Activated naive CD8-positive, alpha-beta T cell treated with anti-CD3 and anti-CD28 coated beads, Interleukin-2, amount 10 ng/mL, durations not matched to agents 7 days and 5 days (primary cell): ENCODE results near the gene DHX40. TPM values are rescaled to one million over a fixed set of nuclear protein-coding genes. Genes with fewer than 3 reads are reported as not detected.
"Not testable (repeated sequence)": the region's sequence is repeated elsewhere in the genome, so short reads cannot be mapped to it uniquely, and the experiment has no call there.

Source experiments
- ATAC-seq: fragments of 150-1000 bp; cut with Tn5 transposase; one replicate; pipeline ENCODE4 v1.10.0; 2021; ENCODE audit warnings: low read depth, moderate library complexity
- POLR2A ChIA-PET: fragments of 350-600 bp; sonication (Branson Sonifier 250); formaldehyde crosslinking; loops from one replicate; lab custom pipeline; 2021; ENCODE audit warnings: antibody characterized with exemption; lab: Charles Lee
- DNase-seq: peaks from one replicate; pipeline ENCODE4 v3.0.0; 2021
- H3K27ac Mint-ChIP-seq: one replicate; pipeline ENCODE4 v1.8.0; 2022; ENCODE audit warnings: mild to moderate bottlenecking, mixed read lengths
- H3K27me3 Mint-ChIP-seq: one replicate; pipeline ENCODE4 v1.8.0; 2022; ENCODE audit warnings: mild to moderate bottlenecking, moderate library complexity, mixed read lengths
- H3K36me3 Mint-ChIP-seq: one replicate; pipeline ENCODE4 v1.8.0; 2021; ENCODE audit warnings: mild to moderate bottlenecking, mixed read lengths
- H3K4me1 Mint-ChIP-seq: one replicate; pipeline ENCODE4 v1.8.0; 2021; ENCODE audit warnings: mixed read lengths
- H3K4me3 Mint-ChIP-seq: one replicate; pipeline ENCODE4 v1.8.0; 2022; ENCODE audit warnings: mild to moderate bottlenecking, moderate library complexity, mixed read lengths
- H3K9me3 Mint-ChIP-seq: one replicate; pipeline ENCODE4 v1.8.0; 2021; ENCODE audit warnings: mixed read lengths
- total RNA-seq, 2 experiments: library from RNA; stranded (reverse); gene quantifications; one replicate each; pipeline ENCODE4 v1.2.3, GENCODE V29; 2021

The DHX40 gene
- total RNA-seq, 2 experiments from 2014 or later = 22.8 to 23.7 TPM

- POLR2A ChIA-PET, DNase-seq, ATAC-seq, H3K9me3 Mint-ChIP-seq, H3K36me3 Mint-ChIP-seq, H3K27ac Mint-ChIP-seq, H3K4me1 Mint-ChIP-seq, H3K4me3 Mint-ChIP-seq, H3K27me3 Mint-ChIP-seq: not testable (repeated sequence)
These were observed 18.8 kb downstream of the DHX40 start for GRCh38 chr17:59584168-59584567.

- Mint-ChIP-seq H3K27me3 (no peaks in the 10 kb centered on the region), H3K27ac (peak overlapping the region; percentile 25), H3K9me3 (no peaks in the 10 kb centered on the region), H3K36me3 (peaks cover 22% of the 10 kb centered on the region), H3K4me3 (no peak overlapping the region), H3K4me1 (peaks cover 3% of the 10 kb centered on the region)
- ATAC-seq (no peak), DNase-seq (no peak)
- POLR2A ChIA-PET = no interaction called here
These were observed 34.8 kb downstream of the DHX40 start for GRCh38 chr17:59600169-59600568.

GRCh38 chr17:59601130-59601529 lies 35.7 kb downstream of the DHX40 start:
- no peak for ATAC-seq

GRCh38 chr17:59607061-59607460 lies 41.7 kb downstream of the DHX40 start:
- Mint-ChIP-seq H3K36me3 (peaks cover 25% of the 10 kb centered on the region), H3K4me3 (no peak overlapping the region), H3K4me1 (peaks cover 6% of the 10 kb centered on the region), H3K9me3 (peaks cover 1% of the 10 kb centered on the region), H3K27me3 (no peaks in the 10 kb centered on the region), H3K27ac (no peak overlapping the region)
- ATAC-seq = no peak
- POLR2A ChIA-PET = no interaction called here
- no peak for DNase-seq

More at GRCh38 chr17:59601130-59601529, 35.7 kb downstream of the DHX40 start:
- Mint-ChIP-seq H3K27me3 (no peaks in the 10 kb centered on the region), H3K4me1 (peaks cover 3% of the 10 kb centered on the region), H3K4me3 (no peak overlapping the region), H3K9me3 (no peaks in the 10 kb centered on the region), H3K36me3 (peaks cover 24% of the 10 kb centered on the region), H3K27ac (no peak overlapping the region)
- POLR2A ChIA-PET = no interaction called here
- no peak for DNase-seq

- peaks cover 1% of the 10 kb centered on the region for H3K9me3 Mint-ChIP-seq
- peaks cover 21% of the 10 kb centered on the region for H3K36me3 Mint-ChIP-seq
- H3K4me3 Mint-ChIP-seq = no peak overlapping the region
- H3K27ac Mint-ChIP-seq = no peak overlapping the region
- H3K4me1 Mint-ChIP-seq = peaks cover 6% of the 10 kb centered on the region
- no peaks in the 10 kb centered on the region for H3K27me3 Mint-ChIP-seq
- ATAC-seq (no peak), DNase-seq (no peak)
- POLR2A ChIA-PET = no interaction called here
These were observed 42.5 kb downstream of the DHX40 start for GRCh38 chr17:59607817-59608403.

- no peak overlapping the region for H3K4me3 Mint-ChIP-seq
- H3K9me3 Mint-ChIP-seq = peaks cover 1% of the 10 kb centered on the region
- no peaks in the 10 kb centered on the region for H3K27me3 Mint-ChIP-seq
- peaks cover 6% of the 10 kb centered on the region for H3K4me1 Mint-ChIP-seq
- no peak overlapping the region for H3K27ac Mint-ChIP-seq
- POLR2A ChIA-PET = no interaction called here
- DNase-seq = no peak
- ATAC-seq = no peak
- peaks cover 20% of the 10 kb centered on the region for H3K36me3 Mint-ChIP-seq
These were observed 46.1 kb downstream of the DHX40 start for GRCh38 chr17:59611503-59611902.

- Mint-ChIP-seq H3K27me3 (no peaks in the 10 kb centered on the region), H3K4me1 (peaks cover 22% of the 10 kb centered on the region), H3K4me3 (no peak overlapping the region), H3K36me3 (peaks cover 11% of the 10 kb centered on the region), H3K9me3 (no peaks in the 10 kb centered on the region), H3K27ac (no peak overlapping the region)
- DNase-seq (no peak), ATAC-seq (no peak)
- POLR2A ChIA-PET = no interaction called here
These were observed 51.0 kb downstream of the DHX40 start for GRCh38 chr17:59616253-59616920.

- Mint-ChIP-seq H3K9me3 (no peaks in the 10 kb centered on the region), H3K4me3 (no peak overlapping the region), H3K4me1 (peaks cover 26% of the 10 kb centered on the region), H3K27me3 (no peaks in the 10 kb centered on the region), H3K36me3 (peaks cover 10% of the 10 kb centered on the region), H3K27ac (no peak overlapping the region)
- no peak for ATAC-seq
- POLR2A ChIA-PET = no interaction called here
- DNase-seq = no peak
These were observed 51.8 kb downstream of the DHX40 start for GRCh38 chr17:59617156-59617732.

- ATAC-seq (no peak), DNase-seq (no peak)
- peaks cover 12% of the 10 kb centered on the region for H3K36me3 Mint-ChIP-seq
- peaks cover 36% of the 10 kb centered on the region for H3K4me1 Mint-ChIP-seq
- POLR2A ChIA-PET = interaction anchor here (0.5 to 2.2 kb wide), 20 partner anchors 15 to 1622 kb away, joined by 3 to 20 read pairs (median 3); partner anchors contain the start of genes BCAS3, DHX40, PPM1D and PRR11
- H3K27me3 Mint-ChIP-seq = no peaks in the 10 kb centered on the region
- H3K4me3 Mint-ChIP-seq = peak overlapping the region; percentile 99
- no peaks in the 10 kb centered on the region for H3K9me3 Mint-ChIP-seq
- H3K27ac Mint-ChIP-seq = peak overlapping the region; percentile 99
These were observed 53.6 kb downstream of the DHX40 start for GRCh38 chr17:59619035-59619297.

- Mint-ChIP-seq H3K9me3 (no peaks in the 10 kb centered on the region), H3K27ac (peak within 1 kb of the TSS; percentile 99), H3K4me3 (peak within 1 kb of the TSS; percentile 99), H3K27me3 (no peaks in the 10 kb centered on the region), H3K36me3 (peaks cover 12% of the 10 kb centered on the region), H3K4me1 (peaks cover 40% of the 10 kb centered on the region)
- POLR2A ChIA-PET = interaction anchor here (0.5 to 2.2 kb wide), 28 partner anchors 15 to 1623 kb away, joined by 3 to 20 read pairs (median 3); partner anchors contain the start of genes BCAS3, DHX40, PPM1D and PRR11
- ATAC-seq (peak; percentile 89), DNase-seq (peak; percentile 94)
These were observed 54.1 kb downstream of the DHX40 start, which contains the start of gene CLTC for GRCh38 chr17:59619298-59620063. Gene CLTC, plus strand, starts transcription at chr17:59619895. Its CDS starts 237 bp downstream, at chr17:59620132.

- Mint-ChIP-seq H3K36me3 (peaks cover 12% of the 10 kb centered on the region), H3K4me3 (peak overlapping the region; percentile 99), H3K27ac (peak overlapping the region; percentile 99), H3K4me1 (peaks cover 41% of the 10 kb centered on the region), H3K9me3 (no peaks in the 10 kb centered on the region), H3K27me3 (no peaks in the 10 kb centered on the region)
- POLR2A ChIA-PET = interaction anchor here (0.6 to 2.2 kb wide), 17 partner anchors 14 to 1057 kb away, joined by 3 to 20 read pairs (median 3); partner anchors contain the start of genes BCAS3, DHX40, PRR11 and PTRH2
- no peak for ATAC-seq
- DNase-seq = no peak
These were observed 54.6 kb downstream of the DHX40 start for GRCh38 chr17:59620064-59620359.

- ATAC-seq = peak; percentile 2
These were observed 55.3 kb downstream of the DHX40 start for GRCh38 chr17:59620518-59621259.

More at GRCh38 chr17:59620518-59621259, 55.3 kb downstream of the DHX40 start:
- Mint-ChIP-seq H3K27me3 (no peaks in the 10 kb centered on the region), H3K36me3 (peaks cover 13% of the 10 kb centered on the region), H3K9me3 (no peaks in the 10 kb centered on the region), H3K4me1 (peaks cover 40% of the 10 kb centered on the region), H3K27ac (peak overlapping the region; percentile 99), H3K4me3 (peak overlapping the region; percentile 99)
- DNase-seq = peak; percentile 48
- POLR2A ChIA-PET = interaction anchor here (0.6 to 2.2 kb wide), 7 partner anchors 19 to 273 kb away, joined by 3 to 20 read pairs (median 3); partner anchors contain the start of genes PTRH2 and VMP1
